Renal cortical epithelial cell (primary cell): ENCODE measurements around the gene DNHD1. TPM values are rescaled to one million over a fixed set of nuclear protein-coding genes. Genes with fewer than 3 reads are reported as not detected.

Experiments used
- DNase-seq: peaks from one replicate; pipeline ENCODE4 v3.0.0-alpha.2; 2011; ENCODE audit warnings: low read depth
- total RNA-seq: library from RNA; depleted of rRNA; stranded (reverse); fragments of >200 nt; gene quantifications from 2 replicates; pipeline ENCODE4 v1.2.3, GENCODE V29; 2014

The DNHD1 gene, protein sequence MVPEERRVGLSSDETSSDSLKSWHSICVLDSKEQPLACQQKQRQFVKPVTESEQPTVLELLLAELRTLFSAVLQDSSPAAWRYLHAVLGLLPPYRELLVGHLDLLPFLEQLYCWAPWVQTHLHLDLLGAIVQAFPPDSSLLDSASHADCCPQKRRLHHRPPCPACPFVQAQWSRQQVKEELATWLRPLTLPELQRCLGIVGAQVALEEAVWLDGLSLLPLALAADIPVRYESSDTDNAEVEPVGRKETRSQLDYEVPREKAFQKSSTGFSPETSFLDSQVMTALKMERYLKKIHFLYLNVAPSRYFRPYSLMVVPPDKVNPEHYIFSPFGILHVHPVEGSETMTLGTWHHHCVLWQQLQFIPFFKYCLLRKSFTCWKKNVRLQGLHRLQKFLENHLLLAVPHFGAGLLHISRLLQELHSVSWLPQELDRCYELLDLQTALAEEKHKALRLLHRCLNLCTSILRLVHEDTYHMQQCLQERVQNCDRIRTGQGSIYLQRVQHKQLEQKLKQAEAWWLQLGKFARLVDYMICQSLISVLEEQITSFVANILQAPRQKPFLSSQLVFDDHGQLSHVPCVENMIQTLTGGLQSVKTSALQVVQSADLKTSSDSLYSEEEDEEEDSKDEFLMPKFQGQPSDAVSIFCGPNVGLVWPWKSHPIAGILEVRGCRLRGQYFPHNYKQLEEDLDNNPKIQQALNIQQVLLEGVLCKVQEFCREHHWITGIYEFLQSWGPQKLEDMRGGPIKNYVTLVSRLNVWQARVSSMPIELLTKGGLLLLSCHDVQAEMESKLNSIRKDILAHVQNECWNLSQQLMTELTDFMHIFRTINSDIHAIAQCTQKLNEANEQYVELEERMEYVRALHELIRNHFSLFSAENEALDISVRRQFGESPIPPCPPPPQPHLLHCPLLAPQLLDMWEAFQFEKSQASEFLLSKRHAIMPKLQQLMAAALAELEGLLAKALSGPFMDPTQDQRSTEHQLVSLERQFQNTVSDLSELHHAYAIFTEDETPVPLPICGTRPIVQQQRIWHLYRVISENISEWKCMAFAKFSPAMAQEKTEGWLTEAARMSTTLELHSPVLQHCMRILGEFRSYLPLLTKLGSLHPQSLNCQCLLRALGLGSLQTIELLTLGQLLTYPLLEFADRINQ (N-terminal part only)
- total RNA-seq, result 0.69 and 2.5 TPM in 2 replicates

DNA sequence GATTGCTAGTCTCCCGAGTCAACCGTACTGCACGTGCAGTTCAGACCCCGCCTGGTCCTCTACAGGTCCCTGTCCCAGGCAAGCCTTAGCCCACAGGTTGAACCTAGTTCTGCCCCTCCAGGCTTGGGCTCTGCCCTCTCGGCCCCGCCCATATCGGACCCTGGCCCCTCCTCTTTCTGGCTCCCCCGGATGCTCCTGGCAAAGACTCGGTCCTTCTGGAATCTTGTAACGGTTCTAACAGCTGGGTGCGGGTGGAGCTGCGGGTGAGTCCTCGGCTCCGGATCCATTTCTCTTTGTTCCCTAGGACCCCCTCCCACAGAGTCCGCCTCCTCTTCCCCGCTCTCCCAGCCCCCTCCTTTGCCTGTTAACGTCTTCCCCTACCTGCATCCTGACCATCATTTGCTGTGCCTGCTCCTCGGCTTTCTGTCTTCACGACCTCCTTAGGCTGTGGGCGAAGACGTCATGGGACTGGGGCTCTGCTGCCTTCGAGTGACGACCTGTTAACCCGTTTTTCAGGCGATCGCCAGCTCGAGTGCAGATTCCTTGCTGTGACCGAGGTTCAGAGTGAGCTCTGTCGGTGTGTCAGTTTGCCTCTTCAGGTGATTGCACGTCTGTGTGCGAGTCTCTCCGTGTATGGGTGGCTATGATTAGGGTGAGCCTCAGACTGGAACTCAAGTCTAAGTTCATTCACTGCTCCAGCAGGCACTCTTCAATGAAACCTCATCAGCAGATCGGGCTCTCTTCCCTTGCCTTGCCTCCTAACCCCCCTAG, at the start of gene DNHD1:
DNHD1 (plus strand) TSS at position 212 of the 771 bp plus-strand sequence. CDS start 936 bp downstream, outside the sequence.
- DNase-seq, result no peak

DNA sequence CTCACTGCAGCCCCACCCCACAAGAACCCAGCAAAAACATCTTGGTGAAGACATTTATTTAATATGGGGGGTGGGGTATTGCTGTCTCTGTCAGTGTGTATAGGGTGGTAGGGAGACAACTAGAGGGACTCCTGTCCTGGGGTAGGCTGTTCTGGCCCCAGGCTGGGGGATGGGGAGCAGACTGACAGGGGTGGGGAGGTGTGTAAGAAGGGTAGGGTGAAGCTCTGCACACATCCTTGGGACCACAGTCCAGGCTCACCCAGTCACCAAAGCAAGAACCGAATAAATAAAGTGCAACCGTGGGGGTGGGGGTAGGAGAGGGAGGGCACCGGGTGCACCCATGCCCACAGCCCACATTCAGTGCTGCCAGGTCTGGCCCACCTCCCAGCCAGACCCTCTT, 48.5 kb upstream of the DNHD1 start:
- DNase-seq, result no peak

DNA sequence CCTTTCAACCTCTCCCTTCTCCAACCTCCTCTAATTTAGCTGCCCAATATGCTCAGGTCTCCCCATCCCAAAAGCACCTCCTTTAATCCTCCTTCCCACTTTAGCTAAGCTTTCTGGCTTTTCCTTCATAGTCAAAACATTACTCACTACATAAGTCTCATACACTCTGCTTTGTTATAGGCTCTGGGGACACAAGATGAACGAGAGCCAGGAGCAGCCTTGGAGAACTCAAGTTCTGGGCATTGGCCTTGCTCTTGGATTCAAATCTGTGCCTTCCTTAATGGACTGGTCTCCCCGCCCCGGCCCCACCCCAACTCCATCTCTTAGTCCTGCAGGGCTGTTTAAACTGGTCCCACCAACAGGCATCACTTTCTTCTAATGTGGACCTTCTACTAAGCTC, 44.9 kb upstream of the DNHD1 start:
- DNase-seq, result no peak

DNA sequence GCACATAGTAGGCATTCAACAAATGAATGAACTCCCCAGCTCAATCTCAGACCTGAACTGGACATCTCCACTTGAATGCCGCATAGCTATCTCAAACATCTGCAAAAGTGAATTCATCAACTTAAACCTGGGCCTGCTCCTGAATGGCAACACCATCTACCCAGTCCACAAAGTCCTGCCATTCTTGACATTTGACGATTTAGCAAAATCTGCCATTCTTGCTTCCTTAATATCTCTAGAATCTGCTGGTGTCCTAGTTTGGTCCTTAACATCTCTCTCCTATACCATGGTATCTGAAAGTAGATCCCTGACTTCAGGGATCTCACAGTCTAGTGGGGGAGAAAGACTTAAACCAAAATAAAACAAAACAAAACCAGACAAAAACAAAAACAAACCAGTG, 43.9 kb upstream of the DNHD1 start:
- no peak for DNase-seq

DNA sequence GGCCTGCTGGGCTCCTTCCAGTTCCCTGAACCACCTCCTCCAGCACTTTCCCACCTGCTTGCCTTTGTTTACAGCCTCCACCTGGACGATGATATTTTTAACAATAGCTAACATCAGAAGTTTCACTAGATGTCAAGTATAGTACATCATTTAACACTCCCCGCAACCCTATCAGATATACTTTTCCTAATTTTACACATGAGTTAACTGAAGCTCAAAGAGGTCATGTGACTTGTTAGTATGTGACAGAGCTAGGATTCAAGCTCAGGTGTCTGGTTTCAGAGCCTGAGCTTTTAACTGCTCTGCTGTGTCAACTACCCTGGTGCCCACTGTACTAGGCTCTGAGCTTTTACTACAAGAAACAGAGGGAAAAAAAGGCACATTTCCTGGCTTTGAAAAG, 42.0 kb upstream of the DNHD1 start:
- no peak for DNase-seq

DNA sequence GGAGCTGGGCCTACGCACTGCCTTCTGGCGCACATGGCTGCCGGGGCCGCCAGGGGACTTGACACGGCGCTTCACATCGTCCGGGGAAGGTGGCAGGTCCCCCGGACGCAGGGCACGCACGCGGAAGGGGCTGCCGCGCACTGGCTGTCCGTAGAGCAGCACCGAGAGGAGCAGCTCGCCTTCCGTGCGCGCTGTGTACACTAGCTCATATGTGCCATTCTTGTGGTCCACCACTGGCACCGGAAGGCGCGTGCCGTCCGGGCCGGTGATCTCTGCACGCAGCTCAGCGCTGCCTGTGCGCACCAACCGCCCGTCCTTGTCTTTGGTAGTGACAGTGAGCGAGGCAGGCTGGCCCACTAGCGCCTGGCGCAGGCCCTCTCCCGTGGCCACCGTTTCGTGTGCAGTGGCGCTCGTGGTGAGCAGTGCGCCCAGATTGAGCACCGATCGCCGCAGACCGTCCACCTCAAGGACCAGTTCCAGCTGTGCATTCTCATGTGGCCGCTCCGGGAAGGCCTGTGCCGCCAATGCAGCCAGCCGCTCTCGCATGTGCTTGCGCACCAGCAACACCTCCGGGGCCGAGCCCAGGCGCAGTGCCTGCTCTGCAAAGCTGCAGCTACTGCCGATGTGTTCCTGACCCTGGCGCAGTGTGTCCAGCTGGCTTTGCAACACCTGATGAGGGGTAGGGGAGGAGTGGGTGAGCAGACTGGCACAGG, 40.6 kb upstream of the DNHD1 start:
- DNase-seq, result no peak

DNA sequence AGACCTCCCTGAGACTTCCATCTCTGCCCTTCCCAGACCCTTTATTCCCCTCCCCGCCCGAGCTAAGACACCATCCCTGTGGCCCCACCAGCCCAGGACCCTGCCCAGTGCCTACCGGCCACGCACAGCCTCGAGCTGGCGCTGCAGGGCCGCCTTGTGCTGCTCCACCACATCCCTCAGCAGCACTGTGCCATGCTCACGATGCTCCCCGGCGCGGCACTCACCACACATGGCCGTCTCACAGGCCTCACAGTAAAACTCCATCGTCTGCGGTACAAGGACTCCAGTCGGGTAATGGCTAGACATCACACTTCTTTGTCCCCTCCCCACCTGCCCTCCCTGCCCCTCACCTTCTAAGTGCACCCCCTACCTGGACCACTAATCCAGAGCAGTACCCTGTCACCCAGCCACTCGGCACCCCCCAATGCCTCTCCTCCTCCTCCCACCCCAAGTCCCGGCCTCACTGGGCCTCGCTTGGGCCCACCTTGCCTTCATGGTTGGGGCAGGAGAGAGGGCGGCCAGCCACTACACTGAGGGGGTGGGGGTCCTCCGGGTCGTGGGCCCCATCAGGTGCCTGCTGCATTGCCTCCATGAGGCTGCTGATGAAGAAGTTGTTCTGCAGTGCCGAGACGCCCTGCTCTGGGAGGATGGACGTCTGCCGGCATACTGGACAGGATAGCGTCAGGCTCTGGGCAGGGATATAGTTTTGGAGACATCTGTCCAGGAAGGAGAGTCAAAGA, 39.3 kb upstream of the DNHD1 start:
- no peak for DNase-seq

DNA sequence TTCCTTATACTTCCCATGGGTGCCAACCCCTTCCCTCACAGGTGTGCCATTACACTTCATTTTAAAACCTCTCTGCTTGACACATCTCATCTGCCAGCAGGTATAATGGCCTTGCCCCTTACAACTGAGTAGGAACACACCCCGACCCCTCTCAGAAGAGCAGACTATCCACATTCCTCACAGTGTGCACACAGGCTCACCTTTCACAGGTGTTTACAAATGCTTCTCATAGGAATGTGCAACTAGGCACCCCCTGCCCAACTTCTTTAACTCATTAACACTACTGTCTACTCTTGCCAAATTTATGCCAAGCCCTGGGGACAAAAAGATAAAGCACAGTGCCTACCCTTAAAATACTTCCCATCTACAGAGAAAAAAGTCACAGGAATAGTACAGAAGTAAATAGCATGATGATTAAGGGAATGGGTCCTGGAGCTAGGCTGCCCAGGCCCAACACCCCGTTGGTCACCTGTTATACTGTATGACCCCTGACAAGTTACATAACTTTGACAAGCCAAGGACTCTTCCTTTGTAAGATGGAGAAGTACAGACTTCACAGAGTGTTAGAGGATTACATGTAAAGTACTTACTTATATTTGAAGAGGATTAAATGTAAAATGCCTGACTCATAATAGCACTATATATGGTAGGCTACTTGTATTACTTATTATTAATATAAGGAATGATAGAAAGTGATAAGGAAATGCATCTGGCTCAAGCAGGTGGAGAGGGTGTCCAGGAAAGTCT, 38.6 kb upstream of the DNHD1 start:
- no peak for DNase-seq

DNA sequence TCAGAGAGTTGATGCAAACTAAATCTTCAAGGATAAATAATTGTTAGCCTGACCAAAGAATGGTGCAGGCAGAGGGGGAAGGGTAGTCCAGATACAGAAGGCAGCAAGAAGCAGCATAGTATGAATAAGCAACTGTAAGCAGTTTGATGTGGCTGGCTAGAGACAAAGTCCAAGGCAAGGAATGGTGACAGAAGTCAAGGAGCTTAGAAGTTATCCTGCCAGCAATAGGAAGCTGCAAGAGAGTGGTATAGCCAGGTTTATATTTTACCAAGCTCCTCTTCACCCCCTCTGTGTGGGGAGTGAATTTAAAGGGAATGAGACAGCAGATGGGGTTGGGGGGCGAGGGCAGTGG, 38.0 kb upstream of the DNHD1 start:
- DNase-seq, result no peak

DNA sequence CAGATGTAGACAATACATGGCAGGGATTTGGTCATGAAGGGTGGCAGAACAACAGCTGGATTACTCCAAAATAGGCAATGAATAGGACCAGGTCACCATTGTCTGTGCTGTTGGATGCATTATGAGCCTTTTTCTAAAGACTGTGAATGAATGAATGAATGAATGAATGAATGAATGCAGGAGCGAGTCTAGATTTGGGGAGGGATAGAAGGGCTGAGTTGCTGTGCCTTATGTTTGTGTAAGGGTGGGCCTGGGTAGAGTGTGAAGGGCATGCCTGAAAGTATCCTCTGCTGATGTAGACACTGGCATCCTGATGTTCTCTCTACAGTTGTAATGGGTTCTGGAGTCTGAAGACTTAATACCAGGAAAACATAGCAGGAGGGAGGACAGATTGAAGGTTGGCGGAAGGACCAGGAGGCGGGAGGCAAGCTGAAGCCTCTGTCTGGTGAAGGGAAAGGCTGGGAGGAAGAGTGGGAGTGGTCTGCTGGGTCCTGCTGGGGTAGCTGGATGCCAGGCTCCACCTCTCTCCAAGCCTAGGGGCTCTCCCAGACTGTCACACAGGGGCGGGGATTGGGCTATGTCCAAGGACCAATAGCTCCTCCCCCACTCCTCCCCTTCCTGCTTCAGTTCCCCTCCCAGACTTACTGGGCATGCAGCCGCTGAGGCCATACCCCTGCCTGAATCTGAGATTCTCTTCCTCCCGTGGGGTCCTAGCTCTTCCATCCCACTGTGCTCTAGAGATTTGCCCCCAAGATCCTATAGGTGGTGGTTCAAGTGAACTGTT, 28.2 kb upstream of the DNHD1 start:
- peak; percentile 84 for DNase-seq

DNA sequence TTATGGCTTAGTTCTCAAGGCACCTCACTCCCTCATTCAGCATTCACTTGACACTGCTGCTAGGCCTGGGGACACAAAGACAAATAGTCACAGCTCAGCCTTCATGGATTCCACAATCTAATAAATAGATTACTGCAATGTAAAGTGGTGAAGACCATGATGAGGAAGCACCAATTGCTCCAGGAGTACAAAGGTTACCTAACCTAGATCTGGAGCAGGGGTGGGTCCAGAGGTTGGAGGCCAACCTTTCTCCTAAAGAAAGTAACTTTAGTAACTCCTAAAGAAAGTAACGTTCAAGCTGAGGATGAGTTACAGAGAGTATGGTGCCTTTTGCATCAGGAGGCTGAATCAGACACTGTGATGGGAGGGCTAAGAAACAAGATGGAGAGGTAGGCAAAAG, 27.5 kb upstream of the DNHD1 start:
- no peak for DNase-seq

DNA sequence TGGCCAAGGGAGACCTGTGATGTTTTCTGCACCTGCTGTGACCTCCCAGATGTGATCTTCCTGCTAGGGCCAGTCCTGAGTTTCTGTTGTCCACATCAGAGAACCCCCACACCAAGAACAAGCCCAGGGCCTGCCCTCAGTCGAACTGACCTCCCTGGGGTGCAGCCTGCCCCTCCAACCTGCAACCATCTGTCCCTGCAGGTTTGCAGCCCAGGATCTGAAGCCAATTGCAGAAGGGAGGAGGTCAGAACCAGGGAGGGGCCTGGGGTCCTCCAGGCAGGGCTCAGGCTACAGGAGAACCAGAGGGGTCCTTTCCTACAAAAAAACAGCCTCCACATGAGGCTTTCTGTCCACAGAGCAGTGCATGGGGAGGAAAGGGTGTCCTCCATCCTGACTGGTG, 24.1 kb upstream of the DNHD1 start:
- no peak for DNase-seq

DNA sequence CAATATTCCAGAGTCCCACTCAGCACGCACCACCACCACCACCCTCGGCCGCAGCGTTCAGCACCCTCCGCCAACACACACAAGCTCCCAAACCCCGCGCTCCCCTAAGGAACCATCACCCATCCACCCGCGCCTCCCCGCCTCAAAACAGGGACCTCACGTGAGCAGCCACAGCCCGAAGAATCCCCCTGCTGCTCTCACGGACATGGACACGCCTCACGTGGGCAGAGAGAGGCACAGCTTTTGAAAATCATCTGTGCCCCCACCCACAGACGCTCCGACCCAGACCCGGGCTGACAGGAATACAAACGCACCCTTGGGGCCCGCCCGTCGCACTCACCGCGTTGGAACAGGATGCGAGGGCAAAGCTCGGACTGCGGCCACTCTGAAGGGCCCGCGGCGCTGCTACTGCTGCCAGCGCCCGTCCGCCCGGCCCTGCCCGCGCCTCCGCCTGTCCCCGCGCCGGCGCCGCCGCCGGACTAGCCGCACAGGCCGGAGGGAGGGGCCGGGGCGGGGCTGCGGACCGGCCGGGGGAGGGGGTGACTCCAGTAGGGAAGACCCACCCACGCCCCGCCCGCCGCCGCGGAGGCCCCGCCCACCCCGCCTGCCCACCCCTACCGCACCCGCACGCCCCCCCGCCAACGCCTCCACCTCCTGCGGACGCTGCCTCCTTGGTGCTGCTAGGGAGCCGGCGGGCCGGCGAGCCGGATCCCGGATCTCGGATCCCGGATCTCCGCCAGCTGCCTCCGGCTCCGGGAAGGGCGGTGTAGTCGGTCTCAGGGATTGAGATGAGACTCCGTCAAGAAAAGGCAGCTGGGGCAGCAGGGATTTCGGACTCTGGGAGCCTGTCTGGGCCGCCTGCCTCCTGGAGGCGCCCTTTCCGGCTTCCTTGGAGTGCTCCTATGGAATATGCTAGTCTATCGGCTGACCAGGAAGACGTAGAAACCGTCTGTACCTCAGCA, 23.3 kb upstream of the DNHD1 start, which contains the start of gene TRIM3:
TRIM3 (minus strand) TSS at position 491 of the 962 bp plus-strand sequence. CDS start 8,246 bp downstream, outside the sequence.
- DNase-seq, result peak; percentile 54

DNA sequence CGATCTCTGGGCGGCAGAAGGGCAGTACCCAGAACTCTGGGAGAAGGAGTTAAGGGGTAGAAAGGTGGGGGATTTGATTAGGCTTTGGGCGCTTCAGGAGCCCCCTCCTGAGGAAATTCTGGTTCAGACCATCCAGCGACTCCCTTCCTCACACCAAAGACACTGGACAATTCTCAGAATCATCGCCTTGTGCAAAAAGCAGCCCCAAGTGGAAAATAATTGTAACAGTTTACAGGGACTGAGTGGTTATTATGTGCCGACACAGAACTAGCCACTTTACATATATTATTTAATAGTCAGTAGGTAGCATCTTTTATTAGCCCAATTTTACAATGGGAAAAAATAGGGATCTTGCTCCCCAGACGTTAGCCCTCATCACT, 22.7 kb upstream of the DNHD1 start:
- DNase-seq, result no peak

DNA sequence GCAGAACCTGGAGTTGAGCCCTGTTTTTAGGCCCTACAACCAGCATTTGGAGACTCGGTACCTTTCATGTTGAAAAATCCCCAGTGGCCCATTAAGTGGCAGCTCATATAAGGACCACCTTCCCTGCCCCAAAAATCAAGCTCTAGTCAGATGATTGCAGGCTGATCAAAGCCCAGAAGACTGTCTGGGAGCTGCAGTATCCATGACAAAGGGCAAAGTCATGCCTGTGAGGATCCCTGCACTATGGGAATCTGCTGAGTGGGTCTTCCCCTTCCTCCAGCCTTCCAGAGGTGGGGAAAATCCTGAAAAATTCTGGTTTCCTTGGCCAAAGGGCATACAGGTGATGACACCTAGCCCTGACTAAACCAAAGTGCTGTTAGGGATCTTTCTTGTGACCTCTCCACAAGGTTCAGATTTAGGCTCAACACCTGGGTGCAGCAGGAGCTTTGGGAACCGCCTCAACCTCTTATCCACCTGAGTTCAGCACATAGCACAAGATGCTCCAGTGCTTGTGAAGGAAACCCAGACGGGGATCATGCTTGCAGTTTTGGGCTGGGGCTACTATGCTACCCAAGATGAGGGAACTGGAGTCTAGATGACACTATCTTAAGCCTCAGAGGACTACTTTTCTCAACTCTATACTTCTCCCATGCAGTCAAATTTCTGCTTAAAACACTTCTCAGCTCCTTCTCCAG, 22.1 kb upstream of the DNHD1 start:
- no peak for DNase-seq

DNA sequence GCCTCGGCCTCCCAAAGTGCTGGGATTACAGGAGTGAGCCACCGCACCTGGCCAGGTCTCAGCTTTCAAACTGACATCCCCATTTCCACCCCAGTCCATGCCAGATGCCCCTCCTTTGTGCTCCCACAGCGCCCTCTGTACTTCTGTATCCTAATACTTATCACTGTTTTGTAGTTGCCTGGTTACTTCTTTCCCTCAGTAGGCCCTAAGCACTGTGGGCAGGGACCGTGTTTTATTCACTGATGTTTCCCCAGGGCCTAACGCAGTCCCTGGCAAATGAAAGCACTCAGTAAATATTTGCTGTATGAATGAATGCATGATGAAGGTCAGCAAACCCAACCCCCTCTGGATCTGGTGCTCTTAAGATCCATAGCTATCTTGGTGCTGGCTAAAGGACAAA, 21.1 kb upstream of the DNHD1 start:
- DNase-seq, result no peak

DNA sequence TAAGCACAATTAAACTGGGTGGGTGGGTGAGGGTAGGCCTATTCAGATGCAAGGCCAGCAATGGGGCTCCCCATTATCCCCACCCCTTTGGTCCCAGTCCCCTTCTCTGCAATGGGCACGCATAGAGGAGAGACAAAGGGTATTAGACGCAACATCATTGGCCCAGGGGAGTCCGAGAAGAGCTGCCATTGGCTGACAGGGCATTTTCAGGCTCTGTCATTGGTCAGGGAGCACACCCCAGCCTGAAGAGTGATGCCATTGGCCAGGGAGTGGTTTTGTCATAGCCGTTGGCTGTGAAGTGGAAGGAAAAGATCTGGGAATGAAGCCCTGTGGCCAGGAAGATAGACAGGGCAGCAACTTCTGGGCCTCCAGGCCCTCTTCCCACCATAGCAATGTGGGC, 20.5 kb upstream of the DNHD1 start:
- DNase-seq, result no peak
